Activated CD8-positive, alpha-beta memory T cell treated with anti-CD3 and anti-CD28 coated beads for 48 hours (primary cell): Measurements from ENCODE around the gene FBXO34.
"Not testable (repeated sequence)": the region's sequence is repeated elsewhere in the genome, so short reads cannot be mapped to it uniquely, and the experiment has no call there.

Experiments
- DNase-seq, 3 experiments: peaks; one replicate each; pipeline ENCODE4 v3.0.0-alpha.2; 2020; ENCODE audit warnings: low read depth in 2 of 3, low spot score in 2 of 3

FBXO34 gene

DNA sequence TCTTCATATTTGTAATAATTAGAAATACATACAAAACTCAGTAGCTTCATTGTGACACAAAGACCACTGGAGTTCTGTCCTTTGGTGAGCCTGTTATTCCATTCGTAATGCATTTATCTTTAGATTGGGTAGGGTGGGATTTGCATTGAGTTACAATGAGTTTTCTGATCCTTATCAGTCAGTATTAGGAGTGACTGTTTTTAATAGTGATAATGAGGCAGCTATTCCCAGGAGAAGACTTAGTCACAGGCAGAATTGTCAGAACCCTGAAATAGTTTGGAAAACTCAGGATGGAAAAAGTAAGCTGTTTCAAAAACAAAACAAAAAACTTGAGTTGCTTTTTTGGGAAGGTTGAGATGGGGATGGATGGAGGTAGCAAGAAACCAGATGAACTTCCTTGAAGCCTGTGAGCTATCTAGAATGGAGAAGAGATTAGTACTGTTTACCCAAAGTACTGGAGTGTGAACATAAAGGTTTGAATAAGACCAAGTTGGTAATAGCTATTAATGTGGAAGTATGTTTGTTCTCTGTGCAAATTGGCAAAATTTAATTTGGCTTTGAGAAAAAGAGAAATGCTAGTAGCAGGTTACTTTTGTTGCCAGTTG lies 38.6 kb downstream of the FBXO34 start:
- DNase-seq = no peak

DNA sequence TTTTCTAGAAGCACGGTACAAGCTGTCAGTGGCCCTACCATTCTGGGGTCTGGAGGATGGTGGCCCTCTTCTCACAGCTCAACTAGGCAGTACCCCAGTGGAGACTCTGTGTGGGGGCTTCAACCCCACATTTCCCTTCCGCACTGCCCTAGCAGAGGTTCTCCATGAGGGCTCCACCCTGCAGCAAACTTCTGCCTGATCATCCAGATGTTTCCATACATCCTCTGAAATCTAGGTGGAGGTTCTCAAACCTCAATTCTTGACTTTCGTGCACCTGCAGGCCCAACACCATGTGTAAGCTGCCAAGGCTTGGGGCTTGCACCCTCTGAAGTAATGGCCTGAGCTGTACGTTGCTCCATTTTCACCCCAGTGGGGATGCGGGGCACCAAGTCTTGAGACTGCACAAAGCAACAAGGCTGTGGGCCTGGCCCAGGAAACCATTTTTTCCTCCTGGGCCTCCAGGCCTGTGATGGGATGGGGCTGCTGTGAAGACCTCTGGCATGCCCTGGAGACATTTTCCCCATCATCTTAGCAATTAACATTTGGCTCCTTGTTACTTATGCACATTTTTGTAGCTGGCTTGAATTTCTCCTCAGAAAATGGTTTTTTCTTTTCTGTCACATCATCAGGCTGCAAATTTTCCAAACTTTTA lies 41.3 kb downstream of the FBXO34 start:
- DNase-seq = not testable (repeated sequence)

DNA sequence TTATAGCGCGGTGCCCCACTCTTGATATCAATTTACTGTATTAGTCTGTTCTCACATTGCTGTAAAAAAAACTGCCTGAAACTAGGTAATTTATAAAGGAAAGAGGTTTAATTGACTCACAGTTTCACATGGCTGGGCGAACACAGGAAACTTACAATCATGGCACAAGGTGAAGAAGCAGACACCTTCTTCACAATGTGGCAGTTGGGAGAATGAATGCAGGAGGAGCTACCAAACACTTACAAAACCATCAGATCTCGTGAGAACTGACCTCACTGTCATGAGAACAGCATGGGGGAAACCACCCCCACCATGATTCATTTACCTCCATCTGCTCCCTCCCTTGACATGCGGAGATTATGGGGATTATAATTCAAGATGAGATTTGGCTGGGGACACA lies 42.3 kb downstream of the FBXO34 start:
- no peak for DNase-seq

DNA sequence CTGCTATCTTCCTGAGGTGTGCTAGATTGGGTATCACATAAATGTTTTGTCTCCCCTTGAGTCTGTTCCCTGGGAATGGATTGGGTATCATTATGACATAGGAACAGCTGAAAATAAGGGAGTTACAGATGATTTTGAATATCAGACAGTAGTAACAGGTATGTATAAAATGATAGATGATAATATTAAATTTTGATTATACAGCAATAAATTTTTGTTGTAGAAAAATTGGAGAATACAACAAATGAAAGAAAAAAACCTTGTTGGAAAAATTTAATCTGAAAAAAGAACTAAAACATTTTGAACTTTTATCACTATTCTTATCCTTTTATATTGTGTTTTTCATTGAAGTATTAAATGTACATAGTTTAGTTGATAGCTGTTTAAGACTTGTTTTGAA lies 43.2 kb downstream of the FBXO34 start:
- DNase-seq = no peak

DNA sequence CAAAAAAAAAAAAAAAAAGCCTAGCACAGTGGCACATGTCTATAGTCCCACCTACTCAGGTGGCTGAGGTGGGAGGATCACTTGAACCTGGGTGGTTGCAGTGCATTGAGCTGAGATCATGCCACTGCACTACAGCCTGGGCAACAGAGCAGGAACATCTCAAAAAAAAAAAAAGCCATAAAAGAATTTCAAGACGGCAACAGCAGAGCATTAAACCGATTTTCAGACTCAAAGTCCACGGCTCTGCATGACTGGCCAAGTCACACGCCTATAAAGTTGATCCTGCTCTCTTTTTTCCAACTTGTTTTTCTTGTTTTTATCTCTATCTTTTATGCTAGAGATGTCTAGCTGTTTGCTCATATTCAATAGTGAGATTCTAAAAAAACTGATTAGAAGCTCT lies 45.3 kb downstream of the FBXO34 start:
- DNase-seq = no peak

DNA sequence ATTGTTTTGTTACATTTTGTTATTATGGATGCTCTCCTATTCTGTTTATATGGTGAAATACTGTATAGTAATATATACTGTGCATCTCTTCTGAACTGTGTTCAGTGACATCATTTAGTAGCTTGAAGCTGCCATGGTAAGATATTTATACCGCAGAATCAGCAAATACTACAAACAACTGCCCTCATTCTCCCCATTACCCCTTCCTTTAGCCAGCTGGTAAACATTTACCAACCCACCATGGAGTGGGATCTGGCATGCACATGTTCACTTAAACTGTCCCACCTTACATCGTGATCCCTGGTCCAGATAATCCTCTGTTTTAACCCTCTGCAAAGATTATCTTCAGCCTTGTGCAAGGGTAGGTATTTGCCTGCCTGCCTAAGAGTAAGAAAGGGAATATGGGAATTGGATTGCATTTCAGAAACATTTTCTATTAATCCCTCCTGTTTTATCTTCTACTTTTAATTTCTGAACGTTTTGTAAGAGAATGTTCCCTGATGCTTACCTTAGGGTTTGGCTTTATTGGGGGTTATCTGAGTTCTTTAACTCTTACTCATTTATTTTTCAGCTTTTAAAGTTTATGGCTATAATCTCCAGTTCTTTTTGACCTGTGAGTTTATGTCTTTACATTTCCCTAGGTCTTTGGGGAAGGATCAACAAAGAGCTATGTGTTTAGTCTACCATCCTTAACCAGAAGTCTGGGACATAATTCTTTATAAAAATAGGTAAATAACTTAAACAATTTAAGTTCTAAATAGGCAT lies 46.5 kb downstream of the FBXO34 start:
- no peak for DNase-seq

DNA sequence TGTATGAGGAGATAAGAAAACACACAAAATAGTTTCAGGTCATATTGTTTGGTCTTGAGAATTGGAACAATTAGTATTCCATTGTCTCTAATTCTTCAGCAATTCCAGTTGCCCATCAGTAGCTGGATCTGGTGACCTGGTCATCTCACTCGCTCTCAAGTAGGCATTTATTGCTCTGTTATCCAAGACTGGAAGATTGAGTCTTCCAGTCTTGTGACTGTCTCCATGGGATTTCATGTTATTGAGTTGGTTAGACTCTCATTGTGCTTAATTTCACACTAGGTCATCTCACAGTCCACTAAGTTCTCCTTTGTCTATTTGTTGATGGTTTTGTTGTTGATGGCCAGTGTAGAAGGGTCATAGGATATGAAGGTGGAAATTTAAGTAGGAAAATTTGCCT lies 47.5 kb downstream of the FBXO34 start:
- no peak for DNase-seq

DNA sequence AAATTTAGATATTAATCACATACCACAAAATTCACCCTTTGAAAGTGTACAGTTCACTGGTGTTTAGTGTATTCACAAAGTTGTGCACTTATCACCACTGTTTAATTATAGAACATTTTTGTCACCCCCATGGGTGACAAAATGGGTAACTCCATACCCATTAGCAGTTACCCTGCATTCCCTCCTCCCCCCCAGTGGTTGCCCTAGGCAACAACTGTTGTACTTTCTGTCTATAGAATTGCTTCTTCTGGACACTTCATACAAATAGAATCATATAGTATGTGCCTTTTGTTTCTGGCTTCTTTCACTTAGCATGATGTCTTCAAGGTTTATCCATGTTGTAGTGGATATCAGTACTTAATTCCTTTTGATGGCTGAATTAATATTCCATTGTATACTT lies 52.7 kb downstream of the FBXO34 start:
- no peak for DNase-seq

DNA sequence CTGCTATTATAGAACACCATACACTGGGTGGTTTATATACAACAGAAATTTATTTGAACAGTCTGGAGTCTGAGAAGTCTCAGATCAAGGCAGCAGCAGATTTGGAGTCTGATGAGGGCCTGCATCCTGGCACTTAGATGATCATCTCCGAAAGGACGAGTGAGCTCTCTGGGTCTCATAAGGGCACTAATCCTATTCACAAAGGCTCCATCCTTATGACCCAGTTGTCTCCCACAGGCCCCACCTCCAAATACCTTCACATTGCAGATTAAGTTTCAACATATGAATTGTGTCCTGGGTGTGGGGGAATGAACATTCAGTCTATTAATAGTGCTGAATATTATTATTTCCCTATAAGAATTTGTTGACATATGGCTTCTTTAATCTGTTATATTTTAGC lies 53.6 kb downstream of the FBXO34 start:
- no peak for DNase-seq

DNA sequence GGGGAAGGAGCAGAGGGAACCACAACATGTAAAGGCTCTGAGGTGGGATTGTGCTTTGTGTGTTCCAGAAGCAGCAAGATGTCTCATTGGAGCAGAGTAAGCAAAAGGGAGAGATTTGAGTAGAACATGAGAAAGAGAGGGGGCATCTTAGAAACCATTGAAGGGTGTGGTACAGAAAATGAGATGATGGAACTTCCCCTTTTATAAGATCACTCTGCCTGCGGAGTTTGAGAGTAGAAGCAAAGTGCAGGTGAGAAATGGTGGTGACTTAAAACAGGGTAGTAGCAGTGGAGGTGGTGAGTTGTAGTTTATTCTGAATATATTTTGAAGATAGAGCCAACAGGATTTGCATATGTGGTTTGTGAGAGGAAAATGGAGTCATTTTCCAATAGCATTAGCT lies 56.0 kb downstream of the FBXO34 start:
- no peak for DNase-seq

DNA sequence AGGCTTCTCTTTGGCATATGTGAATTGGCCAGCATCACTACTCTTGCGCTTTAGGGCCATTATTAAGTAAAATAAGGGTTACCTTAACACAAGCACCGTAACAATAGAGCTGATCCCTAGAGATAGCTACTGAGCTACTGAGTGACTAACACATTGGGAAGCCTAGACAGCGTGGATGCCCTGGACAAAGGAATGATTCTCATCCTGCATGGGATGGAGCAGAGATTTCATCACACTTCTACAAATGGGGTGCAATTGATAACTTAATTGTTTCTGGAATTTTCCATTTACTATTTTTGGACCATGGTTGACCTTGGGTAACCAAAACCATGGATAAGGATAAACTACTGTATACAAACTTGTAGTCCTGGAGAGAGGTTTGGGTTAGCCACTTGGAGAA lies 57.1 kb downstream of the FBXO34 start:
- DNase-seq = no peak

DNA sequence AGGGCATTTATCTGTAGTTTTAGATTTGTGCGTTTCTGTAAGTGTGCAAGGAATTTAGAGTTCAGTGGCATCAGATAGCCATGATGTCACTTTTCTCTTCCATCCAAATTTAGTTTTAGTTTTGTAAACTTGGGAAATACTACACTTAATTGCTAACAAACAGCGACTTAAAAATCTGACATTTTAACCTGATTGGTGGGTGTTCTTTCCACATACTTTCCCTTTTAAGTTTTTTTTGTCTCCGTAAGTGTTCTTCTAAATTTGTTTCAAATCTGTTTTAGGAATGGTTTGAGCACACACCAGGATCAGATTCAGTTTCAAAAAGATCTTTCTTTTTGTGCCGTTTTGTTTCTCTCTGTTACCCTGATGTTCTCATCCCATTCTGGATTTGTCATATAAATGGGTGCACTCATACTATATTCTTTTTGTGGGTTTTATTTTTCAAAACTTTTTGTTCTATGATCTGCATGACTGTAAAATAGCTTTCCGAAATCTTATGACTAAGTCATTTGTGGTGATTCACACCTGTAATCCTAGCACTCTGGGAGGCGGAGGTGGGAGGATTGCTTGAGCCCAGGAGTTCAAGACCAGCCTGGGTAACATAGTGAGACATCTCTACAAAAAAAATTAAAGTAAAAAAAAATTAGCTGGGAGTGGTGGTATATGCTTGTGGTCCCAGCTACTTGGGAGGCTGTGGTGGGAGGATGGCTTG lies 58.9 kb downstream of the FBXO34 start:
- no peak for DNase-seq

DNA sequence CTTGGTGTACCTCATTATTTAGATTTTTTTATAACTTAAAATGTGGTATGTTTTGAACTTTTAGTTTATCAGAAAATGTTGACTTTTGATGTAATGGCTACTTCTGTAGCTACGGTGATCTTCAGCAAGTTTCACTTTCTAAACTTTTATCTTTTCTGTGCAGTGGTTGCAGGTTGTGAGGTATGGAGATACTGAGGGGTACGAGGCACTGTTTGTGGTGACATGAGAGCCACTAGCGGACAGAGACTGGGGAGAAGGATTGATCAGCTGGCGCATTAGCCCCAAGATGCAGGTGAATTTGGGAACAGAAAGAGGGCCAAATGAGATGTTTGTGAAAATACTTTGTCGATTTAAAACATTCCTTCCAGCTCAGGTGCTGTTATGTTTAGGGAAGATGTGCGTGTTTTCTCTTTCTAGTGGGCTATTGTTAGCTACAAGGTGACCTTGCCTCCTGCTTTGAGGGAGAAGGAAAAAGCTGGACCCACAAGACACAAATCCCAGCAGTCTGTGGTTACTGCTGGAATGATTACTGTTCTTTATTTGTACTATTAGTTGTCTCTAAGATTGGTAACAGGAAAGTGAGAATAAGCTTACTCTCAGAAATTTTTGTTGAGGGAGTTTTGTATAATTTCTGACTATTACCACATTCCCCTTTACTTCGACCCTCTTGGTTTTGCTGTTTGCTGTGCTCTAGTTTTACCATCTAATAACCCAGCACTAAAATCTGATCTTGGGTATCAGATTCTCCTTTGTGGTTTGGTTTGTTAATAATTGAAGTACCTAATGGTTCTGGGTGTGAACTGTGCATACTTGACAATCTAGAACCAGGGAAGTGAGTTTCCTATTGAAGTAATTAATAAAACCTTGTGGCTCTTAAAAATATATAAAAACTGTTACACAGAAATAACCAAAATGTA lies 61.7 kb downstream of the FBXO34 start:
- DNase-seq = no peak

DNA sequence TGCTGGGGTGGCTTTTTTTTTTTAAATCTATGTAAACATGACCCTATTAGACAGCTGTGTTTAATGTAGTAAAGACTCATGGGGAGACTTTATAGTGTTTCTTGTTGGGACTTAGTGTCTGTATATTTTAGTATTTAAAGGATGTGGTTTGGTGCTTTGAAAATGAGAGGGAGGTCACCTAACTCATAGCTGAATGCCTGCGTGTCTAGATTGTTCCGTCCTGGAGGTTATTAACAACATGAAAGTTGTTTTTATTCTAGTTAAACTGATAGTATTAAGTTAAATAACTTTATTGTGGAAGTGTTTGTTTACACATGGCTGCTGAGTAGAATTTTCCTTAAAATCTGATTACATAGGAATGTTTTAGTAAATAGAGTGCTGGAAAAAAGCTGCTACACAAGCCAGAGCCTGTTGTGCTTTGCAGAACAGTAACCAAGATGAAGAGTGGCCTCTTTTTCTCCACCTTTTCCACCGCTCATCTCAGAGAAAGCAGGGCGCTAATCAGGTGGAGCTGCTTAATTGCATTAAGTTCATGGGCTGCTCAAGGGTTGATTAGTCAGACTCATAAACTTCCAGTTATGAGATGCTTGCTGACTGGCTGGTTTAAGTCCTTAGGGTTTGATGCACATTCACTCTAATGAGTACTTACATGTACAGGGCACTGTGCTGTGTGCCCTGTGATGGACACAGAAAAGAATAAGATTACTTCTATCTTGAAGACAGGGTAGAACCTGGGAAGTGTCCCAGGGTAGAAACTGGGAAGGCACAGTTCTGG lies 62.7 kb downstream of the FBXO34 start:
- DNase-seq = no peak

DNA sequence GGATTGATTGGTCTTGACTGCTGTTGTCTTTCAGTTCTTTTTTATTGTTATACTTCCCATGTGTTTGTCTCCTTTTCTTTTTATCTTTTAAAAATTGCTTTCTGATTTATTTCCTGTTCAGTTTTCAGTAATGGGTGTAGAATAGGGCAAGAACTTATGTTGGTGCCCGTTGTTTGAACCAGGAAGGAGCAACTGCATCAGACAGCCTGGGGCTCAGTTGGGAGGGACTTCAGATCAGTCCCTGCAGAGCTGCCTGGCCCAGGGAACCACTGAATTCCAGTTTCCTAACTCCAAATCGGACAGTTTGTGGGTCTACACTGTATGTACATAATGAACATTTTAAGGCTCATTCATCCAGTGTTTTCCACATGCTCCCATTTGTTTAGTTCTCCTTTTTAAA lies 64.9 kb downstream of the FBXO34 start:
- DNase-seq = no peak

DNA sequence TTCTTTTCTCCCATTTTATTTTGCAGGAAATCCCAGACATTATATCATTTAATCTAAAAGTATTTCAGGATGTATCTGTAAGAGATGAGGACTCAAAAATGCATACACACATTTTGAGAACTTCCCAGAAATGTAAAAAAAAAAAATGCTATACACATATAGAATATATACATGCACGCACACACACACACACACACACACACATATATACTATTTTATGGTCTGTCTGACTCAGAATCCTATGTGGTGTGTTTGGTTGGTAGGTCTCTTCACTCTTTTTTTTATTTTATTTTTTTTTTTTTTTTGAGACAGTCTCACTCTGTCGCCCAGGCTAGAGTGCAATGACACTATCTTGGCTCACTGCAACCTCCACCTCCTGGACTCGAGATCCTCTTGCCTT lies 65.5 kb downstream of the FBXO34 start:
- no peak for DNase-seq

DNA sequence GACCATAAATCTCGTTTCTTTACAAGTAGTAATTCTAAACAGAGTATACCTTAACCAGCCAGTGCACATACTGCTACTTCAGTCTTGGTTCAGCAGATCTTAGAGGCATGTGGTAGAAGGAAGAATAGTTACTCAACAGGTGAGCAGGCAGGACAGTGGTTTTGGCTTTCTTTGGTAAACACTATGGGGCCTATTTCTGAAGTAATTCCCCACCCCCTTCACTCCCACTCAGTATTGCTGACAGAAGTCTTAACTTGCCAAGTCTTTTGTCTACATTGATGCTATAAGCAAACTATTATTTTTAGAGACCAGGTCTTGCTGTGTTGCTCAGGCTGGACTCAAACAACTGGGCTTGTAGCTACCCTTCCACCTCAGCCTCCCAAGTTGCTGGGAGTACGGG lies 68.5 kb downstream of the FBXO34 start:
- no peak for DNase-seq

DNA sequence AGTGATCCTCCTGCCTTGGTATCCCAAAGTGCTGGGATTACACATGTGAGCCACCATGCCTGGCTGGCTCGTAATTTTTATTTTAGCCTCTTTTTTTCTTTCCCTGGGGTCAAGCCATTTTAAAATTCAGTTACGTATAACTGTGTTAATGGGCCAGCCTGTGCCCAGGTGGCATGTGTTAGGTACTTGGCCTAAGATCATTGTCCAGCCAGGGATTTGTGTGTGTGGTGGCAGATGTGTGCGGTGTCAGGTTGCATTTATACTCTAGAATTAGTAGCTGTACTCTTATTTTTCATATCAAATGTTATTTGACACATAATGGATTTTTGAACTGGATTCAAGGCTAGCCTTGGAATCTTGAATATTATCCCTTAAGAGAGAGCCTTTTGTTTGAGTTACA lies 69.3 kb downstream of the FBXO34 start:
- DNase-seq = no peak

DNA sequence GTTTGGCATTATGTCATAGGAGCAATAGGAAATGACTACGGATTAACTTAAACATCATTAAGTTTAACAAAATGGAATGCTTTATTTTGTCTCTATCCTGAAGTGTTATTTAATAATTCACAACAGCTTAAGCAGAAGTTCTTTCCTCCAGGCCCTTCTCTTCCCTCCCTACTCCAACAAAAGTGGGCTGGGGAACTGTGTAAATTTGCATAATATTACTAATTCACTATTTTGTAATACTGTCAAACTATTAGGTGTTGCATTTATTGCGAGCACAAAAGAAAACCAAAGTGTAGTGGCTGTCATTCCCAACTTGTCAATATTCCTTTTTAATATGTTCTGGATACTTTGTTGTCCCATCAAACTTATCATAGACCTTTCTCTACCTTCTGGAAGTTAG lies 70.6 kb downstream of the FBXO34 start:
- DNase-seq = no peak

DNA sequence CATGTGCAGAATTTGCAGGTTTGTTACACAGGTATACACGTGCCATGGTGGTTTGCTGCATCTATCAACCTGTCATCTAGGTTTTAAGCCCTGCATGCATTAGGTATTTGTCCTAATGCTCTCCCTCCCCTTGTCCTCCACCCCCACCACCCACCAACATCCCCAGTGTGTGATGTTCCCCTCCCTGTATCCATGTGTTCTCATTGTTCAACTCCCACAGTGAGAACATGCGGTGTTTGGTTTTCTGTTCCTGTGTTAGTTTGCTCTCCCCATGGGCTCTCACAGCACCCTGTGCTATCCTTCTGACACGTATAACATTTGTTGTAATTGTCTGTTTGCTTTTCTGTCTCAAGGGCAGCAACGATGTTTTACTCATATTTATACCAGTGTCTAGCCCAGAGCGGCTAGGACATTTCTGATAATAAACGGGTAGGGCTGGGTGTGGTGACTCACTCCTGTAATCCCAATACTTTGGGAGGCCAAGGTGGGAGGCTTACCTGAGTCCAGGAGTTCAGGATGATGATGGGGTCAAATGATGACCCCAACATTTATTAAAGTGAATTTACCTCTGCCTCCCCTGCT lies 73.5 kb downstream of the FBXO34 start:
- DNase-seq = not testable (repeated sequence)
